ENCODE data around the gene MITD1.

DNA sequence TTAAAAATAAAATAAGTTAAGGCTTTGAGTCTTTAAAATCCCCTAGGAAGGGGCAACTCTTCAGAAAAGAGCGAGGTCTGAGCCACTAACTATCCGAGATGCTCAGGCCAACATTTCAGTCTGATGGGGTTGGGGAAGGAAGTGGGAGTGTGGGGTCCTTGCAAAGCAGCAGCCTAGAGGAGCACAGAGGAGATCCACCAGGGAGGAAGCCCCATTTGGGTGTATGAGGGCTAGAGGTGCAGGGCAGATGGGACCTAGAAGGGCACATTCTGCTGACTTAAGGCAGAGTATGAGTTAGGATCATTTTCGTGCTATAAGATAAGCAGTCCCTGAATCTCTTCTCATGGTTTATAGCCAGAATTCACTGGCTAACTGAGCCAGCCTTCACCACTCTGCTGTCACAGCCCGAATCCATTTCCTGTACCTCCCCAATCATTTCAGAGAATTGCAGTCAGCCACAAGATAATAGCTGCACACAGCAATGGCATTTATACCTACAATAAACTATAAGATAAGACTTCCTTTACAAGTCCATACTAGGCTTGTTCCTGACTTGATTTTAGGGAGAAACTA, 37.2 kb upstream of the MITD1 start:
- TF ChIP-seq POLR2A (IDR thresholded peaks at IDR 0.05; ENCODE audit: low read length) (no peak), GATA1 (IDR thresholded peaks at IDR 0.05; ENCODE audit: low read depth, low read length) (no peak)

Measured in erythroblast (primary cell).